ENCODE measurements around the gene OR4B1. TPM values are rescaled to one million over a fixed set of nuclear protein-coding genes. Genes with fewer than 3 reads are reported as not detected.
"Not testable (repeated sequence)": the region's sequence is repeated elsewhere in the genome, so short reads cannot be mapped to it uniquely, and the experiment has no call there.

Gene OR4B1
- total and polyA plus RNA-seq, 8 donors = not detected

- no peak for TF ChIP-seq CTCF (IDR thresholded peaks at IDR 0.05)
- H3K4me1 ChIP-seq = no peaks in the 10 kb centered on the region
- DNase-seq (no peak), ATAC-seq (no peak)
- H3K4me3 ChIP-seq = no peak overlapping the region
- H3K27me3 ChIP-seq = no peaks in the 10 kb centered on the region
- intact Hi-C loops (cut with DNase I) = no loop called here
- no peaks in the 10 kb centered on the region for H3K9me3 ChIP-seq
- no peak overlapping the region for H3K27ac ChIP-seq
- H3K36me3 ChIP-seq = no peaks in the 10 kb centered on the region
Measured at GRCh38 chr11:48182860-48183526, 33.6 kb upstream of the OR4B1 start.

GRCh38 chr11:48184452-48184851, 32.2 kb upstream of the OR4B1 start:
- Histone ChIP-seq H3K36me3 (no peaks in the 10 kb centered on the region), H3K9me3 (no peaks in the 10 kb centered on the region), H3K4me3 (no peak overlapping the region), H3K27me3 (no peaks in the 10 kb centered on the region), H3K27ac (no peak overlapping the region), H3K4me1 (no peaks in the 10 kb centered on the region)
- intact Hi-C loops (cut with DNase I) = no loop called here
- no peak for ATAC-seq
- TF ChIP-seq CTCF (IDR thresholded peaks at IDR 0.05) = no peak
- DNase-seq = no peak

- intact Hi-C loops (cut with DNase I); ATAC-seq; DNase-seq; H3K27me3 ChIP-seq; H3K36me3 ChIP-seq; H3K27ac ChIP-seq; H3K4me1 ChIP-seq; H3K4me3 ChIP-seq: not testable (repeated sequence)
- H3K9me3 ChIP-seq = peaks cover 0 to 16% of the 10 kb centered on the region in 2 donors
Measured at GRCh38 chr11:48190906-48191654, 25.5 kb upstream of the OR4B1 start.

GRCh38 chr11:48193876-48194275, 22.7 kb upstream of the OR4B1 start:
- intact Hi-C loops (cut with DNase I) = no loop called here
- TF ChIP-seq CTCF (IDR thresholded peaks at IDR 0.05) = no peak

GRCh38 chr11:48207881-48208280, 8.7 kb upstream of the OR4B1 start:
- H3K27ac ChIP-seq = no peak overlapping the region
- DNase-seq = no peak
- intact Hi-C loops (cut with DNase I) = no loop called here
- no peaks in the 10 kb centered on the region for H3K36me3 ChIP-seq
- no peaks in the 10 kb centered on the region for H3K4me1 ChIP-seq
- ATAC-seq = no peak
- no peaks in the 10 kb centered on the region for H3K27me3 ChIP-seq
- no peak overlapping the region for H3K4me3 ChIP-seq
- H3K9me3 ChIP-seq = no peaks in the 10 kb centered on the region
- no peak for TF ChIP-seq CTCF (IDR thresholded peaks at IDR 0.05)

More at GRCh38 chr11:48193876-48194275, 22.7 kb upstream of the OR4B1 start:
- Histone ChIP-seq H3K27ac (no peak overlapping the region), H3K36me3 (no peaks in the 10 kb centered on the region), H3K4me3 (no peak overlapping the region), H3K9me3 (peaks cover 0 to 18% of the 10 kb centered on the region in 2 donors), H3K27me3 (no peaks in the 10 kb centered on the region), H3K4me1 (no peaks in the 10 kb centered on the region)
- ATAC-seq (no peak), DNase-seq (no peak)

All from left lung (tissue), 10 donors.